Measurements from ENCODE around the gene DDX50.
A peak's percentile ranks its signal among the peaks of the same experiment; 100 is the strongest.

The DDX50 gene

GRCh38 chr10:68988530-68989316 is 87.6 kb downstream of the DDX50 start, which contains the start of gene KIFBP:
Gene KIFBP, plus strand, starts transcription at chr10:68988803. Its CDS starts 30 bp downstream, at chr10:68988833.
- DNase-seq: peak; percentile 92

- no peak for DNase-seq
These were observed 88.3 kb downstream of the DDX50 start for GRCh38 chr10:68989317-68989990.

- DNase-seq: no peak
These were observed 91.7 kb downstream of the DDX50 start for GRCh38 chr10:68992636-68993440.

Measured in NCI-H2171 treated with DMSO at 0.1 percent for 48 hours (cell line).